Tibial nerve (tissue), 3 donors: ENCODE data around the gene USP48.

Experiments used
- POLR2A ChIP-seq, 2 donors: fragments of 450-650 bp; IDR thresholded peaks; one replicate each; pipeline ENCODE4 v1.6.1; 2017; ENCODE audit warnings: antibody characterized with exemption in 2 of 2, mild to moderate bottlenecking in 2 of 2, moderate library complexity in 2 of 2
- TF ChIP-seq, protein P1 (sequence below), 5 experiments: fragments of 200-600 bp in 3 of 5; fragments of 450-650 bp in 2 of 5; sonication (generic) in 3 of 5; IDR thresholded peaks; one replicate each; pipeline ENCODE4 v1.5.1; 2016 to 2019; ENCODE audit warnings: antibody characterized with exemption in 5 of 5, mild to moderate bottlenecking in 3 of 5, moderate library complexity in 2 of 5

DNA sequence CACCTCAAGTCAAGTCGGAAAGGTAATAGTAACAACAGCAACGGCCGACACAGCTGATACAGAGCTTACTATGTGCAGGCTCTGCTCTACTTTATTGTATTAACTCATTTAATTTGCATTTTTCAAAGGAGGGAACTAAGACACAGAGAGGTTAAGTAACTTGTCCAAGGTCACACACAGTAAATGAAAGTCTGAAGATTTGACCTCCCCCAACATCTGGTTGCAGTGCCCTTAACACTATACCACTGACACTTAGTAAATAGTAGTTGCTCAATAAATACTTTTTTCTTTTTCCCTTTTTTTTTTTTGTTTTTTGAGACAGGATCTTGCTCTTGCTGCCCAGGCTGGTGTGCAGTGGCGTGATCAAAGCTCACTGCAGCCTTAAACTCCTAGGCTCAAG, 153.0 kb downstream of the USP48 start:
- TF ChIP-seq, protein P1, sequence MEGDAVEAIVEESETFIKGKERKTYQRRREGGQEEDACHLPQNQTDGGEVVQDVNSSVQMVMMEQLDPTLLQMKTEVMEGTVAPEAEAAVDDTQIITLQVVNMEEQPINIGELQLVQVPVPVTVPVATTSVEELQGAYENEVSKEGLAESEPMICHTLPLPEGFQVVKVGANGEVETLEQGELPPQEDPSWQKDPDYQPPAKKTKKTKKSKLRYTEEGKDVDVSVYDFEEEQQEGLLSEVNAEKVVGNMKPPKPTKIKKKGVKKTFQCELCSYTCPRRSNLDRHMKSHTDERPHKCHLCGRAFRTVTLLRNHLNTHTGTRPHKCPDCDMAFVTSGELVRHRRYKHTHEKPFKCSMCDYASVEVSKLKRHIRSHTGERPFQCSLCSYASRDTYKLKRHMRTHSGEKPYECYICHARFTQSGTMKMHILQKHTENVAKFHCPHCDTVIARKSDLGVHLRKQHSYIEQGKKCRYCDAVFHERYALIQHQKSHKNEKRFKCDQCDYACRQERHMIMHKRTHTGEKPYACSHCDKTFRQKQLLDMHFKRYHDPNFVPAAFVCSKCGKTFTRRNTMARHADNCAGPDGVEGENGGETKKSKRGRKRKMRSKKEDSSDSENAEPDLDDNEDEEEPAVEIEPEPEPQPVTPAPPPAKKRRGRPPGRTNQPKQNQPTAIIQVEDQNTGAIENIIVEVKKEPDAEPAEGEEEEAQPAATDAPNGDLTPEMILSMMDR (IDR thresholded peaks at IDR 0.05) = no peak
- no peak for TF ChIP-seq POLR2A (IDR thresholded peaks at IDR 0.05)
